HepG2 (cell line): Measurements from ENCODE around the gene TMEM271.

Experiments used
- ATF1 ChIP-seq: IDR thresholded peaks from 2 replicates; pipeline ENCODE4 v1.6.1; 2016; ENCODE audit warnings: mild to moderate bottlenecking, control low read depth
- CBX5 ChIP-seq: sonication (generic); formaldehyde crosslinking; IDR thresholded peaks from 2 replicates; pipeline ENCODE4 v1.4.0; 2020; ENCODE audit warnings: missing genetic modification reagents, borderline replicate concordance
- CTCF ChIP-seq: sonication (generic); formaldehyde crosslinking; IDR thresholded peaks from 2 replicates; pipeline ENCODE4 v1.5.0; 2020; ENCODE audit warnings: mild to moderate bottlenecking, missing genetic modification reagents, moderate library complexity
- EZH2 ChIP-seq: conservative IDR thresholded peaks from 2 replicates; pipeline ENCODE4 v1.6.1; 2012; ENCODE audit warnings: mild to moderate bottlenecking, low read depth, low read length, moderate library complexity
- MXD1 ChIP-seq: sonication (generic); formaldehyde crosslinking; IDR thresholded peaks from 2 replicates; pipeline ENCODE4 v1.4.0; 2020; ENCODE audit warnings: mild to moderate bottlenecking, missing genetic modification reagents
- NR3C1 ChIP-seq: sonication (generic); formaldehyde crosslinking; IDR thresholded peaks from 2 replicates; pipeline ENCODE4 v1.4.0; 2020; ENCODE audit warnings: missing genetic modification reagents
- SNAPC4 ChIP-seq: sonication (generic); formaldehyde crosslinking; IDR thresholded peaks from 2 replicates; pipeline ENCODE4 v1.4.0; 2020; ENCODE audit warnings: mild to moderate bottlenecking, missing genetic modification reagents
- UBTF ChIP-seq: sonication (generic); formaldehyde crosslinking; IDR thresholded peaks from 2 replicates; pipeline ENCODE4 v1.4.0; 2020; ENCODE audit warnings: mild to moderate bottlenecking, missing genetic modification reagents
- ZNF121 ChIP-seq: sonication (generic); formaldehyde crosslinking; IDR thresholded peaks from 2 replicates; pipeline ENCODE4 v1.5.0; 2020; ENCODE audit warnings: mild to moderate bottlenecking, missing genetic modification reagents
- ZNF546 ChIP-seq: sonication (generic); formaldehyde crosslinking; conservative IDR thresholded peaks from 2 replicates; pipeline ENCODE4 v1.8.1; 2023; ENCODE audit warnings: mild to moderate bottlenecking, missing genetic modification reagents
- ZNF597 ChIP-seq: sonication (generic); formaldehyde crosslinking; IDR thresholded peaks from 2 replicates; pipeline ENCODE4 v1.5.0; 2020; ENCODE audit warnings: missing genetic modification reagents

GRCh38 chr4:624705-625590, 48.9 kb upstream of the TMEM271 start, which contains the start of gene PDE6B:
- TF ChIP-seq ATF1 (CRISPR knock-in tag) (no peak), SNAPC4 (CRISPR knock-in tag) (no peak), CTCF (CRISPR knock-in tag) (no peak), CBX5 (no peak), UBTF (CRISPR knock-in tag) (no peak), ZNF546 (CRISPR knock-in tag) (no peak), ZNF121 (CRISPR knock-in tag) (no peak), MXD1 (no peak), EZH2 (no peak), ZNF597 (CRISPR knock-in tag) (no peak), NR3C1 (CRISPR knock-in tag) (no peak)
